Nephron (organoid): ENCODE measurements around the gene ARID1B.

Source experiments
- H3K27ac Mint-ChIP-seq, 3 experiments: 2 replicates each; pipeline ENCODE4 v1.8.0; 2020; ENCODE audit warnings: mixed read lengths in 3 of 3, mild to moderate bottlenecking in 2 of 3, moderate library complexity in 1 of 3
- H3K27me3 Mint-ChIP-seq: 2 replicates; pipeline ENCODE4 v1.8.0; 2021; ENCODE audit warnings: low read depth, mild to moderate bottlenecking, moderate library complexity, mixed read lengths
- H3K36me3 Mint-ChIP-seq: 2 replicates; pipeline ENCODE4 v1.8.0; 2020; ENCODE audit warnings: low read depth, mixed read lengths
- H3K4me1 Mint-ChIP-seq: 2 replicates; pipeline ENCODE4 v1.8.0; 2020; ENCODE audit warnings: mixed read lengths
- H3K4me3 Mint-ChIP-seq, 3 experiments: 2 replicates each; pipeline ENCODE4 v1.8.0; 2020; ENCODE audit warnings: mild to moderate bottlenecking in 3 of 3, mixed read lengths in 3 of 3, moderate library complexity in 2 of 3
- H3K9me3 Mint-ChIP-seq: 2 replicates; pipeline ENCODE4 v1.8.0; 2020; ENCODE audit warnings: mixed read lengths
- TF ChIP-seq, protein P1 (sequence below), 3 experiments: fragments of 200-600 bp; sonication (generic); IDR thresholded peaks; one replicate each; pipeline ENCODE4 v1.5.0; 2021; ENCODE audit warnings: antibody characterized with exemption in 3 of 3; ENCODE audit not compliant: unreplicated experiment in 3 of 3

ARID1B gene

DNA sequence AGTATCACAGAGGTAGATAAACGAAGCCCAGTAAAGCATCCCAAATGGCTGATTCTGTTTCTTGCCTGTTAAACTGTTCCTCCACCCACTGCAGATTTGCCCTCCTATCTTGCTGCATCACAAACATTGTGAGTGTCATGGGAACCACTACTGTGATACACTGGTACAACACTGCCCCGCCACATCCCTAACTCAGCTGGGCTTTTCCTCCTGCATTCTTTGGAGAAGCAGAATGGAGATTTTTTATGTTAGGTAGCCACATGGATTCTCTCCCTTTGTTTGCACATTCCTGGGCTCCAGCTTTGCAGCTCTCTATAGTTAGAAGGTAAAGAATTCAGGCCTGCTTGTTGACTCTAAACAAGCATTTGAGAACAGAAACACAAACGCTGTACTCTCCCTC is 312.1 kb downstream of the ARID1B start:
- TF ChIP-seq, protein P1, sequence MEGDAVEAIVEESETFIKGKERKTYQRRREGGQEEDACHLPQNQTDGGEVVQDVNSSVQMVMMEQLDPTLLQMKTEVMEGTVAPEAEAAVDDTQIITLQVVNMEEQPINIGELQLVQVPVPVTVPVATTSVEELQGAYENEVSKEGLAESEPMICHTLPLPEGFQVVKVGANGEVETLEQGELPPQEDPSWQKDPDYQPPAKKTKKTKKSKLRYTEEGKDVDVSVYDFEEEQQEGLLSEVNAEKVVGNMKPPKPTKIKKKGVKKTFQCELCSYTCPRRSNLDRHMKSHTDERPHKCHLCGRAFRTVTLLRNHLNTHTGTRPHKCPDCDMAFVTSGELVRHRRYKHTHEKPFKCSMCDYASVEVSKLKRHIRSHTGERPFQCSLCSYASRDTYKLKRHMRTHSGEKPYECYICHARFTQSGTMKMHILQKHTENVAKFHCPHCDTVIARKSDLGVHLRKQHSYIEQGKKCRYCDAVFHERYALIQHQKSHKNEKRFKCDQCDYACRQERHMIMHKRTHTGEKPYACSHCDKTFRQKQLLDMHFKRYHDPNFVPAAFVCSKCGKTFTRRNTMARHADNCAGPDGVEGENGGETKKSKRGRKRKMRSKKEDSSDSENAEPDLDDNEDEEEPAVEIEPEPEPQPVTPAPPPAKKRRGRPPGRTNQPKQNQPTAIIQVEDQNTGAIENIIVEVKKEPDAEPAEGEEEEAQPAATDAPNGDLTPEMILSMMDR (IDR thresholded peaks at IDR 0.05; ENCODE audit: unreplicated experiment in 3 of 3): no peak
- H3K4me3 Mint-ChIP-seq: no peak overlapping the region
- no peaks in the 10 kb centered on the region for H3K27me3 Mint-ChIP-seq
- H3K4me1 Mint-ChIP-seq: peaks cover 49% of the 10 kb centered on the region
- no peaks in the 10 kb centered on the region for H3K9me3 Mint-ChIP-seq
- peak overlapping the region; percentile 10 to 56 (median 46) for H3K27ac Mint-ChIP-seq
- H3K36me3 Mint-ChIP-seq: peaks cover 60% of the 10 kb centered on the region

DNA sequence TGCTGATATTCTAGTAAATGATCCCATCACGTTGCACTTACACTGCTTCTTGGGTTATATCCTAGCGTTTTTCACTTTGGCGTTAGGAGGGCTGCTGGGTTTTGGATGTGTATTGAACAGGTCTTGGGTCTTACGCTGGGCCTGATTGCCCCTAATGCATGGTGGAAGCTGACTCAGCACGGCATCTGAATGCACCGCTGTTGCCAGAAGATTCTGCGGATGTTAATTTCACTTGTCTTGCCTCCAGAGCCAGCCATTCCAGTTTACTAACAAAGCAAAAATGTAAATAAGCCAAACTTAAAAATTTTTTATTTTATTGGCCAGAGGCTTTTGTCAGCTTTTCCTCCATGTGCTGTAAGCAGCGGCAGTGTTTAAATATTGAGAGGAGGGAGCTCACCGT is 312.7 kb downstream of the ARID1B start:
- Mint-ChIP-seq H3K9me3 (no peaks in the 10 kb centered on the region), H3K4me1 (peaks cover 49% of the 10 kb centered on the region), H3K27me3 (no peaks in the 10 kb centered on the region), H3K36me3 (peaks cover 59% of the 10 kb centered on the region), H3K4me3 (no peak overlapping the region), H3K27ac (peak overlapping the region in 2 of 3 experiments; percentile 46 to 56)
- TF ChIP-seq, protein P1 (IDR thresholded peaks at IDR 0.05; ENCODE audit: unreplicated experiment in 3 of 3): no peak

DNA sequence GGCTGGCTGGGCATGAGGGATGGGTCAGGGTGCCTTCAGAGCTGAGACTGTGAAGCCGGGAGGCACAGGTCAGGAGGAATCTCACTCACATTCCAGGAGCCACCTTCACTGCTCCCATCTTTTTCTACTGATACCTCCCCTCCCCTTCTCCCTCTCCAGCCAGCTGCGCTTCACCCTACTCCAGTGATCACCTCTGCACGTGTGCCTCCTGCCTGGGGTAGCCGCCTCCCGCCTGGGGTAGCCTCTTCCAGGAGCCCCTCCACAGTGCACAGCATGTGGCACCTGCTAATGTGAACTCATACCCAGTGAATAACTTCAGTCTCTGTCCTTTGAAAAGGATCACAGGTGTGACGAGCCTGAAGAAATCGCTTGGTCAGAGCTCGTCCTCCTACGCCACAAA is 313.6 kb downstream of the ARID1B start:
- Mint-ChIP-seq H3K4me1 (peaks cover 49% of the 10 kb centered on the region), H3K27ac (no peak overlapping the region), H3K27me3 (no peaks in the 10 kb centered on the region), H3K36me3 (peaks cover 52% of the 10 kb centered on the region), H3K4me3 (no peak overlapping the region), H3K9me3 (no peaks in the 10 kb centered on the region)
- TF ChIP-seq, protein P1 (IDR thresholded peaks at IDR 0.05; ENCODE audit: unreplicated experiment in 3 of 3): no peak

DNA sequence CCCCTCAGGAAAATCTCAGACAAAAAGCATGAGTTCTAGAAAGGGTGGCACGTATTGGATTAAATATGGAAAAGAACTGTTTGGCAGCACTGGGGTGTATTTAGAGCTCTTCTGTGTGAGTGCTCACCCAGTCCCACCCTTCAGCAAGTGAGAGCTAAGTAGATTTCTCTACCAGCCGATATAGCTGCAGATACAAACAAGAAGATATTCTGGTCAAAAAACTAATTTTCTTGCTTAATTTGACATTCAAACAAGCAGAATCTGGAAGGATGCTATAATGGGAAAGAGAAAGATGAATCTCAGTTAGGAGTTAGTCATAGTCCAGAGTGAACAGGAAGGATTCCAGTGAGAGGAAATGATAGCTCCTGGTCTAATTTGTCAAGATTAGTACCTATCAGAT is 314.1 kb downstream of the ARID1B start:
- no peaks in the 10 kb centered on the region for H3K27me3 Mint-ChIP-seq
- no peaks in the 10 kb centered on the region for H3K9me3 Mint-ChIP-seq
- H3K4me3 Mint-ChIP-seq: no peak overlapping the region
- H3K27ac Mint-ChIP-seq: no peak overlapping the region
- H3K36me3 Mint-ChIP-seq: peaks cover 48% of the 10 kb centered on the region
- H3K4me1 Mint-ChIP-seq: peaks cover 51% of the 10 kb centered on the region
- TF ChIP-seq, protein P1 (IDR thresholded peaks at IDR 0.05; ENCODE audit: unreplicated experiment in 3 of 3): no peak

DNA sequence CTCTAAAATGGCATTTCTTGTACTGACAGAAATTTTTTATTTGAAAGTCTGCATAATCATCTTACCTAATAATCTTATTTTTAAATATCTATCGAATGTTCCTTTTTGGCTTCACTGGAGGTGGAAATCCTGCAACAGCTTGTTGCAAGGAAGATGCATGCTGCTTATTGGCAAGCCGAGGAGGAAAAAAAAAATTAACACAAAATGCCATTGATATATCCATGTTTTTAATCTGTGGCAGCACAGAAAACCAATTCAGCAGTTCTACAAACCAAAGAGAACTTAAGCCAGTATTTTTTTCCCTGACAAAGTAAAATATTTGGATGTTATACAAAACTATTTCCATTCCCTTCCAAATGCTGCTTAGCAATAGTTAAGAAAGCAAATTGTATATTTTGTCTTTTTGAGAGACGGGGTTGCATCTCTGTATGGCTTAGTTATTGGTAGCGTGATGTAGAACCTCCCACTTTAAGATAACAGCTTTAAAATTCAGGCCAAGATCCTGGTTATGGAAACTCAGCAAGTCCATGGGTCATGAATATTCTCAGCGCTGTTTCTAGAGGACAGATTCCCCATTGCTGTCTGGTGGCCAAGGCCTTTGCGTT is 314.8 kb downstream of the ARID1B start:
- no peak overlapping the region for H3K4me3 Mint-ChIP-seq
- H3K36me3 Mint-ChIP-seq: peaks cover 40% of the 10 kb centered on the region
- H3K9me3 Mint-ChIP-seq: no peaks in the 10 kb centered on the region
- H3K27ac Mint-ChIP-seq: peak overlapping the region; percentile 50 to 73 (median 64)
- no peaks in the 10 kb centered on the region for H3K27me3 Mint-ChIP-seq
- TF ChIP-seq, protein P1 (IDR thresholded peaks at IDR 0.05; ENCODE audit: unreplicated experiment in 3 of 3): no peak
- peaks cover 54% of the 10 kb centered on the region for H3K4me1 Mint-ChIP-seq

DNA sequence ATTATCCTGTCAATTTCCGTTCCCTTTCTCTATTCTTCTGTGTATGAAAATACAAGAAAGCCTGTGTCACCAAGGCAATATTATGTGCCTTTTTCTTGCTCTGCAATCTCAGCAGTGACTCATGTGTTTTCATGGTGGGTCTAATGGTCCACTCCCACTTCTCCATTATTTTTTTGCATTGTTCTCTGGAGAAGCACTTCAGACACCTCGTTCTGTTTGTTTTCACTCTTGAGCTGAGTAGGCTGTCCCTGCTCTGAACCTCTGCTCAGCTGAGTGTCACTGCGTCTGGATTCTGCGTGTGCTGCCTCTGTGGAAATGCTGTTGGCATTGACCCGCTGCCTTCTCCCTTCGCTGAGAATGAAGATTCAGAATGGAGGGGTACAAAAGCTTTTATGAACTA is 315.6 kb downstream of the ARID1B start:
- no peaks in the 10 kb centered on the region for H3K27me3 Mint-ChIP-seq
- peaks cover 37% of the 10 kb centered on the region for H3K36me3 Mint-ChIP-seq
- H3K4me3 Mint-ChIP-seq: no peak overlapping the region
- H3K4me1 Mint-ChIP-seq: peaks cover 55% of the 10 kb centered on the region
- peak overlapping the region; percentile 50 to 73 (median 64) for H3K27ac Mint-ChIP-seq
- no peaks in the 10 kb centered on the region for H3K9me3 Mint-ChIP-seq
- TF ChIP-seq, protein P1 (IDR thresholded peaks at IDR 0.05; ENCODE audit: unreplicated experiment in 3 of 3): no peak
